ENCODE measurements around the gene THOC2.

THOC2 gene

GRCh38 chrX:123570011-123570590 lies 162.8 kb downstream of the THOC2 start:
- no peaks in the 10 kb centered on the region for H3K27me3 ChIP-seq (ENCODE audit: control insufficient read depth in 1 of 2, insufficient read depth in 2 of 2, low read length in 2 of 2)
- peaks cover 0 to 2% of the 10 kb centered on the region in 2 donors for H3K9me3 ChIP-seq (ENCODE audit: control insufficient read depth in 2 of 2, low read length in 2 of 2)
- no peak overlapping the region for H3K4me3 ChIP-seq (ENCODE audit: low read length in 2 of 2)
- no peaks in the 10 kb centered on the region for H3K36me3 ChIP-seq (ENCODE audit: control insufficient read depth in 2 of 2, insufficient read depth in 2 of 2, low read length in 2 of 2)
- no peak overlapping the region for H3K9ac ChIP-seq (ENCODE audit: low read length in 2 of 2)
- H3K27ac ChIP-seq (ENCODE audit: low read length), result no peak overlapping the region
- H3K4me1 ChIP-seq (ENCODE audit: control insufficient read depth, insufficient read depth, low read length), result no peaks in the 10 kb centered on the region

- no peak overlapping the region for H3K9ac ChIP-seq (ENCODE audit: low read length in 2 of 2)
- H3K9me3 ChIP-seq (ENCODE audit: control insufficient read depth in 2 of 2, low read length in 2 of 2), result no peaks in the 10 kb centered on the region
- H3K27me3 ChIP-seq (ENCODE audit: control insufficient read depth in 1 of 2, insufficient read depth in 2 of 2, low read length in 2 of 2), result no peaks in the 10 kb centered on the region
- H3K4me1 ChIP-seq (ENCODE audit: control insufficient read depth, insufficient read depth, low read length), result no peaks in the 10 kb centered on the region
- H3K4me3 ChIP-seq (ENCODE audit: low read length in 2 of 2), result no peak overlapping the region
- H3K36me3 ChIP-seq (ENCODE audit: control insufficient read depth in 2 of 2, insufficient read depth in 2 of 2, low read length in 2 of 2), result no peaks in the 10 kb centered on the region
- H3K27ac ChIP-seq (ENCODE audit: low read length), result no peak overlapping the region
These were observed 169.7 kb downstream of the THOC2 start for GRCh38 chrX:123563167-123563566.

DNA sequence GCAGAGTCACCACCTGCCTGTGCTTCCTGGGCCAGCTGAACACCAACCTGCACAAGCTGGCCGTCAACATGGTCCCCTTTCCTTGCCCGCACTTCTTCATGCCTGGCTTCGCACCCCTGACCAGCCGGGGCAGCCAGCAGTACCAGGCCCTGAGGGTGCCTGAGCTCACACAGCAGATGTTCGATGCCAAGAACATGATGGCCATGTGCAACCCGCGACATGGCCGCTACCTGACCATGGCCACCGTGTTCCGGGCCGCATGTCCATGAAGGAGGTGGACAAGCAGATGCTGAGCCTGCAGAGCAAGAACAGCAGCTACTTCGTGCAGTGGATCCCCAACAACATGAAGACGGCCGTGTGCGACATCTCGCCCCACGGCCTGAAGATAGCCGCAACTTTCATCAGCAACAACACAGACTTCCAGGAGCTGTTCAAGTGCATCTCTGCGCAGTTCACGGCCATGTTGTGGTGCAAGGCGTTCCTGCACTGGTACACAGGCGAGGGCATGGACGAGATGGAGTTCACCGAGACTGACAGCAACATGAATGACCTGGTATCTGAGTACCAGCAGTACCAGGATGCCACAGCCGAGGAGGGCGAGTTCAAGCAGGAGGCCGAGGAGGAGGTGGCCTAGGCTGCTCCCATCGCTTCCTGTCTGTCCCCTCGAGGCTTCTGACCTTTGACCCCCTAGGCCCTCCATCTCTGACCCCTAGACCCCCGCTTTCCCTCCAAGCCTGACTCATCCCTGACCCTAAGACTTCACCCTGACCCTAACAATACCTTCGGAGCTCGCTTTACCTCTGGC lies 170.3 kb downstream of the THOC2 start:
- H3K4me3 ChIP-seq (ENCODE audit: low read length in 2 of 2), result no peak overlapping the region
- H3K27ac ChIP-seq (ENCODE audit: low read length), result no peak overlapping the region
- H3K9ac ChIP-seq (ENCODE audit: low read length in 2 of 2), result no peak overlapping the region
- no peaks in the 10 kb centered on the region for H3K36me3 ChIP-seq (ENCODE audit: control insufficient read depth in 2 of 2, insufficient read depth in 2 of 2, low read length in 2 of 2)
- H3K27me3 ChIP-seq (ENCODE audit: control insufficient read depth in 1 of 2, insufficient read depth in 2 of 2, low read length in 2 of 2), result no peaks in the 10 kb centered on the region
- no peaks in the 10 kb centered on the region for H3K4me1 ChIP-seq (ENCODE audit: control insufficient read depth, insufficient read depth, low read length)
- H3K9me3 ChIP-seq (ENCODE audit: control insufficient read depth in 2 of 2, low read length in 2 of 2), result no peaks in the 10 kb centered on the region

GRCh38 chrX:123561439-123562215 lies 171.2 kb downstream of the THOC2 start:
- H3K9ac ChIP-seq (ENCODE audit: low read length in 2 of 2), result no peak overlapping the region
- H3K4me1 ChIP-seq (ENCODE audit: control insufficient read depth, insufficient read depth, low read length), result no peaks in the 10 kb centered on the region
- no peak overlapping the region for H3K4me3 ChIP-seq (ENCODE audit: low read length in 2 of 2)
- no peaks in the 10 kb centered on the region for H3K9me3 ChIP-seq (ENCODE audit: control insufficient read depth in 2 of 2, low read length in 2 of 2)
- no peaks in the 10 kb centered on the region for H3K27me3 ChIP-seq (ENCODE audit: control insufficient read depth in 1 of 2, insufficient read depth in 2 of 2, low read length in 2 of 2)
- H3K36me3 ChIP-seq (ENCODE audit: control insufficient read depth in 2 of 2, insufficient read depth in 2 of 2, low read length in 2 of 2), result no peaks in the 10 kb centered on the region
- H3K27ac ChIP-seq (ENCODE audit: low read length), result no peak overlapping the region

- H3K4me1 ChIP-seq (ENCODE audit: control insufficient read depth, insufficient read depth, low read length), result no peaks in the 10 kb centered on the region
- peaks cover 0 to 6% of the 10 kb centered on the region in 2 donors for H3K9me3 ChIP-seq (ENCODE audit: control insufficient read depth in 2 of 2, low read length in 2 of 2)
- no peaks in the 10 kb centered on the region for H3K36me3 ChIP-seq (ENCODE audit: control insufficient read depth in 2 of 2, insufficient read depth in 2 of 2, low read length in 2 of 2)
- no peak overlapping the region for H3K4me3 ChIP-seq (ENCODE audit: low read length in 2 of 2)
- no peak overlapping the region for H3K27ac ChIP-seq (ENCODE audit: low read length)
- no peaks in the 10 kb centered on the region for H3K27me3 ChIP-seq (ENCODE audit: control insufficient read depth in 1 of 2, insufficient read depth in 2 of 2, low read length in 2 of 2)
- no peak overlapping the region for H3K9ac ChIP-seq (ENCODE audit: low read length in 2 of 2)
These were observed 182.0 kb downstream of the THOC2 start for GRCh38 chrX:123550829-123551228.

Data from stomach smooth muscle (tissue), 2 donors.